CD4-positive, CD25-positive, alpha-beta regulatory T cell (primary cell): ENCODE results near the gene SART3. TPM values are rescaled to one million over a fixed set of nuclear protein-coding genes. Genes with fewer than 3 reads are reported as not detected.

ENCODE experiments used
- ATAC-seq, 2 donors: fragments of 150-1000 bp; cut with Tn5 transposase; one replicate each; pipeline ENCODE4 v1.10.0; 2021; ENCODE audit warnings: low read depth in 2 of 2, moderate number of reproducible peaks in 2 of 2, moderate library complexity in 1 of 2
- DNase-seq, 3 donors: peaks; one replicate each; pipeline versions ENCODE4 v3.0.0 to v3.0.0-alpha.2; 2012 to 2022; ENCODE audit warnings: mixed read lengths in 1 of 3
- H3K27ac ChIP-seq: one replicate; pipeline ENCODE4 v1.7.0; 2013; ENCODE audit warnings: mild to moderate bottlenecking, low read length; ENCODE audit not compliant: insufficient read depth, poor library complexity, severe bottlenecking
- H3K27me3 ChIP-seq: one replicate; pipeline ENCODE4 v1.7.0; 2013; ENCODE audit warnings: low read length; ENCODE audit not compliant: control insufficient read depth, insufficient read depth
- H3K36me3 ChIP-seq: one replicate; pipeline ENCODE4 v1.7.0; 2013; ENCODE audit warnings: mild to moderate bottlenecking, low read length, moderate library complexity; ENCODE audit not compliant: control insufficient read depth, insufficient read depth
- H3K4me1 ChIP-seq: 2 replicates; pipeline ENCODE4 v1.7.0; 2013; ENCODE audit warnings: mild to moderate bottlenecking, low read length; ENCODE audit not compliant: insufficient read depth, control insufficient read depth, poor library complexity, severe bottlenecking
- H3K4me3 ChIP-seq: one replicate; pipeline ENCODE4 v1.7.0; 2013; ENCODE audit warnings: low read depth, mild to moderate bottlenecking, low read length, moderate library complexity
- H3K9me3 ChIP-seq, 2 experiments: 1 replicate in 1 of 2; 2 replicates in 1 of 2; pipeline ENCODE4 v1.7.0; 2013; ENCODE audit warnings: low read length in 2 of 2, mild to moderate bottlenecking in 1 of 2, moderate library complexity in 1 of 2; ENCODE audit not compliant: control insufficient read depth in 2 of 2
- H3K27ac Mint-ChIP-seq, 3 donors: one replicate each; pipeline ENCODE4 v1.8.0; 2020 to 2022; ENCODE audit warnings: mild to moderate bottlenecking in 3 of 3, mixed read lengths in 3 of 3, moderate library complexity in 2 of 3
- H3K27me3 Mint-ChIP-seq: one replicate; pipeline ENCODE4 v1.8.0; 2022; ENCODE audit warnings: mild to moderate bottlenecking, mixed read lengths
- H3K36me3 Mint-ChIP-seq: one replicate; pipeline ENCODE4 v1.8.0; 2020; ENCODE audit warnings: mixed read lengths
- H3K4me1 Mint-ChIP-seq, 4 donors: one replicate each; pipeline ENCODE4 v1.8.0; 2020 to 2022; ENCODE audit warnings: mixed read lengths in 4 of 4, mild to moderate bottlenecking in 1 of 4
- H3K4me3 Mint-ChIP-seq, 4 donors: one replicate each; pipeline ENCODE4 v1.8.0; 2020 to 2022; ENCODE audit warnings: mild to moderate bottlenecking in 4 of 4, mixed read lengths in 4 of 4, moderate library complexity in 3 of 4
- H3K9me3 Mint-ChIP-seq, 7 donors: one replicate each; pipeline ENCODE4 v1.8.0; 2020 to 2022; ENCODE audit warnings: mixed read lengths in 7 of 7, mild to moderate bottlenecking in 3 of 7, moderate library complexity in 2 of 7
- polyA plus RNA-seq, 4 donors: library from polyadenylated mRNA; unstranded; fragments of 300-500 nt; fragmentation: Illumina TruSeq; gene quantifications; one replicate each; pipeline ENCODE4 v1.2.3, GENCODE V29; 2021
- total RNA-seq: library from RNA; stranded (reverse); gene quantifications from one replicate; pipeline ENCODE4 v1.2.3, GENCODE V29; 2022

Gene SART3
- total RNA-seq (107 TPM), polyA plus RNA-seq (10 to 100 TPM; 25.3 to 37.6 (median 32.2) TPM)

DNA sequence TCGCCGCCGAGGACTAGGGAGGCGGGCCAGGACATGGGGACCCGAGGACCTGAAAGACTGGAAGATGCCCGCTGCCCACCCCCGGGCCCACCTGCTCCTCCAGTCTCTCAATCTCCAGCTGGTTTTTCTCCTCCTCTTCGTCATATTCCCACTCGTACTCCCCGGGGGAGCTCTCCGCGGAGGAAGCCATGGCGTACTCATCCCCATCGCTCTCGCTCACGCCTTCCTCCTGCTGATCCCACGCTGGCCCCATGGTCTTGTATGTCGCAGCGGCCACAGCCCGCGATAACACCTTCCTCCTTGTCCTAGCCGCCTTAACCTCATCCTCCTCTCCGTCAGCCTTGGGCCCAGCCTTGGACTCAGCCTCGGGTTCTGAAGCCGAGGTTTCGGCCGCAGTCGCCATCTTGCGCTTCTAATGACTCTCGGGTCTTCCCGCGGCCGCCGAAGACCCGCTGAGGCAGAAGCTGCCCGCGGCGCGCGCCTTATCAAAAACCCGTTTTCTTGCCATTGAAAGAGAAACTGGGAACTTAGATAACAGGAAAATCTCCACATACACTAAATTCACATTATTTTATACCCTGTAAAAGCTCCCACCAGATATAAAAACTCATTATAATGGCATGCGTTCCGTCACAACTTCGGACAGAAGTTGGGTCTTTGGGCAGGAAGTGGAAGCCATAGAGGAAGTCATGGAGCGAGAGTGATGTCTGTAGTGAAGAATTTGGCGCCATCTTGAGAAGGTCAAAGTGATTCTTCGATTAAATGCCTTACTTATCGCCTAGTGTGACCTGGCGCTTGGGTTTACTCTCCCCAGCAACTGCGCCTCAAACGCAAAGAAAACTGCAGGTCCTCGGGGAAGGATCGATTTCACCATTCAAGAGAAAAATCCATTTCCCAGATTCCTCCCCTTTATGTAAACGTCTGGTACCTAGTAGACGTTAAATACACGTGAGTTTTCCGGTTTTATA lies at the start of gene SART3:
Gene SART3 (minus strand): TSS at position 422 of the 968 bp plus-strand sequence. CDS start 19 bp downstream, at position 403.
- Histone ChIP-seq H3K4me3 (peak within 1 kb of the TSS; percentile 97), H3K36me3 (peaks cover 26% of the 10 kb centered on the region), H3K9me3 (no peaks in the 10 kb centered on the region), H3K4me1 (peaks cover 75% of the 10 kb centered on the region), H3K27ac (peak within 1 kb of the TSS; percentile 93), H3K27me3 (no peaks in the 10 kb centered on the region)
- DNase-seq (peak; percentile 69 to 93 (median 91)), ATAC-seq (peak; percentile 53 to 54)
- Mint-ChIP-seq H3K27me3 (no peaks in the 10 kb centered on the region), H3K4me3 (peak within 1 kb of the TSS; percentile 98 to 100 (median 100)), H3K36me3 (peaks cover 7% of the 10 kb centered on the region), H3K4me1 (peaks cover 18 to 64% (median 43%) of the 10 kb centered on the region in 4 donors), H3K9me3 (no peaks in the 10 kb centered on the region), H3K27ac (peak within 1 kb of the TSS; percentile 99 to 100 (median 100))

GRCh38 chr12:108610336-108610815 lies 49.4 kb upstream of the SART3 start:
- peaks cover 0 to 15% (median 10%) of the 10 kb centered on the region in 4 donors for H3K4me1 Mint-ChIP-seq
- Histone ChIP-seq H3K4me1 (no peaks in the 10 kb centered on the region), H3K9me3 (no peaks in the 10 kb centered on the region), H3K27ac (no peak overlapping the region), H3K4me3 (no peak overlapping the region), H3K36me3 (no peaks in the 10 kb centered on the region), H3K27me3 (no peaks in the 10 kb centered on the region)
- H3K27me3 Mint-ChIP-seq: no peaks in the 10 kb centered on the region
- H3K9me3 Mint-ChIP-seq: peaks cover 0 to 1% (median 0%) of the 10 kb centered on the region in 7 donors
- H3K27ac Mint-ChIP-seq: peak overlapping the region in 1 of 3 donors; percentile 54
- no peak overlapping the region for H3K4me3 Mint-ChIP-seq
- ATAC-seq: no peak
- no peak for DNase-seq
- no peaks in the 10 kb centered on the region for H3K36me3 Mint-ChIP-seq

GRCh38 chr12:108609537-108610335 lies 48.8 kb upstream of the SART3 start:
- H3K27ac ChIP-seq: no peak overlapping the region
- Mint-ChIP-seq H3K4me1 (peaks cover 0 to 14% (median 9%) of the 10 kb centered on the region in 4 donors), H3K27ac (peak overlapping the region in 1 of 3 donors; percentile 54), H3K36me3 (no peaks in the 10 kb centered on the region), H3K9me3 (no peaks in the 10 kb centered on the region), H3K27me3 (no peaks in the 10 kb centered on the region), H3K4me3 (no peak overlapping the region)
- no peaks in the 10 kb centered on the region for H3K9me3 ChIP-seq
- no peak overlapping the region for H3K4me3 ChIP-seq
- ATAC-seq: no peak
- H3K4me1 ChIP-seq: no peaks in the 10 kb centered on the region
- no peaks in the 10 kb centered on the region for H3K27me3 ChIP-seq
- no peak for DNase-seq
- no peaks in the 10 kb centered on the region for H3K36me3 ChIP-seq

GRCh38 chr12:108608616-108609015 lies 47.6 kb upstream of the SART3 start:
- peaks cover 0 to 10% (median 3%) of the 10 kb centered on the region in 4 donors for H3K4me1 Mint-ChIP-seq
- H3K36me3 Mint-ChIP-seq: no peaks in the 10 kb centered on the region
- no peak overlapping the region for H3K4me3 Mint-ChIP-seq
- no peaks in the 10 kb centered on the region for H3K27me3 Mint-ChIP-seq
- no peaks in the 10 kb centered on the region for H3K27me3 ChIP-seq
- H3K27ac ChIP-seq: no peak overlapping the region
- no peaks in the 10 kb centered on the region for H3K9me3 Mint-ChIP-seq
- no peak overlapping the region for H3K27ac Mint-ChIP-seq
- ATAC-seq: no peak
- DNase-seq: no peak
- no peaks in the 10 kb centered on the region for H3K9me3 ChIP-seq
- H3K4me1 ChIP-seq: no peaks in the 10 kb centered on the region
- H3K36me3 ChIP-seq: no peaks in the 10 kb centered on the region
- no peak overlapping the region for H3K4me3 ChIP-seq

GRCh38 chr12:108607981-108608600 lies 47.1 kb upstream of the SART3 start:
- no peak overlapping the region for H3K4me3 ChIP-seq
- Mint-ChIP-seq H3K4me1 (peaks cover 0 to 8% (median 2%) of the 10 kb centered on the region in 4 donors), H3K27ac (no peak overlapping the region), H3K27me3 (no peaks in the 10 kb centered on the region), H3K36me3 (no peaks in the 10 kb centered on the region), H3K4me3 (no peak overlapping the region), H3K9me3 (no peaks in the 10 kb centered on the region)
- H3K27me3 ChIP-seq: no peaks in the 10 kb centered on the region
- H3K4me1 ChIP-seq: no peaks in the 10 kb centered on the region
- H3K27ac ChIP-seq: no peak overlapping the region
- DNase-seq: no peak
- no peak for ATAC-seq
- H3K36me3 ChIP-seq: no peaks in the 10 kb centered on the region
- H3K9me3 ChIP-seq: no peaks in the 10 kb centered on the region

- H3K9me3 ChIP-seq: no peaks in the 10 kb centered on the region
- H3K27me3 ChIP-seq: no peaks in the 10 kb centered on the region
- no peak for DNase-seq
- Mint-ChIP-seq H3K27ac (no peak overlapping the region), H3K27me3 (no peaks in the 10 kb centered on the region), H3K36me3 (no peaks in the 10 kb centered on the region), H3K4me3 (no peak overlapping the region), H3K4me1 (peaks cover 0 to under 1% (median 0%) of the 10 kb centered on the region in 4 donors), H3K9me3 (no peaks in the 10 kb centered on the region)
- ATAC-seq: no peak
- no peaks in the 10 kb centered on the region for H3K36me3 ChIP-seq
- H3K27ac ChIP-seq: no peak overlapping the region
- no peak overlapping the region for H3K4me3 ChIP-seq
- no peaks in the 10 kb centered on the region for H3K4me1 ChIP-seq
These were observed 45.5 kb upstream of the SART3 start for GRCh38 chr12:108606492-108606891.

GRCh38 chr12:108605690-108606406 lies 44.9 kb upstream of the SART3 start:
- H3K4me1 Mint-ChIP-seq: no peaks in the 10 kb centered on the region
- Histone ChIP-seq H3K4me3 (no peak overlapping the region), H3K27ac (no peak overlapping the region), H3K9me3 (no peaks in the 10 kb centered on the region), H3K27me3 (no peaks in the 10 kb centered on the region), H3K4me1 (no peaks in the 10 kb centered on the region), H3K36me3 (no peaks in the 10 kb centered on the region)
- H3K27ac Mint-ChIP-seq: peak overlapping the region in 1 of 3 donors; percentile 80
- H3K36me3 Mint-ChIP-seq: no peaks in the 10 kb centered on the region
- H3K27me3 Mint-ChIP-seq: no peaks in the 10 kb centered on the region
- DNase-seq (no peak), ATAC-seq (no peak)
- no peak overlapping the region for H3K4me3 Mint-ChIP-seq
- no peaks in the 10 kb centered on the region for H3K9me3 Mint-ChIP-seq
